GM23338 (cell line): Measurements from ENCODE around the gene ACSF2. TPM values are rescaled to one million over a fixed set of nuclear protein-coding genes. Genes with fewer than 3 reads are reported as not detected.

Experiments used
- ATAC-seq: fragments of 200-7000 bp; cut with Tn5 transposase; 3 replicates; pipeline ENCODE4 v1.9.1; 2020
- DNase-seq: peaks from one replicate; pipeline ENCODE4 v3.0.0-alpha.2; 2015; ENCODE audit warnings: low spot score
- H2AFZ ChIP-seq: fragments of 200-600 bp; sonication (generic); 2 replicates; pipeline ENCODE4 v1.8.0; 2016; ENCODE audit warnings: antibody characterized with exemption, mild to moderate bottlenecking, moderate library complexity
- H3F3A ChIP-seq: fragments of 200-600 bp; sonication (generic); replicated peaks from 2 replicates; pipeline ENCODE4 v1.8.0; 2017; ENCODE audit warnings: antibody characterized with exemption, mixed run types, low read depth
- H3K27ac ChIP-seq: fragments of 200-600 bp; sonication (generic); 2 replicates; pipeline ENCODE4 v1.6.1; 2016; ENCODE audit warnings: low read depth
- H3K27me3 ChIP-seq: fragments of 200-600 bp; sonication (generic); 2 replicates; pipeline ENCODE4 v1.8.0; 2016; ENCODE audit warnings: mild to moderate bottlenecking, mixed run types, moderate library complexity; ENCODE audit not compliant: insufficient read depth
- H3K36me3 ChIP-seq: fragments of 200-600 bp; sonication (generic); 2 replicates; pipeline ENCODE4 v1.8.0; 2016; ENCODE audit warnings: mild to moderate bottlenecking; ENCODE audit not compliant: insufficient read depth
- H3K4me1 ChIP-seq: fragments of 200-600 bp; sonication (generic); 2 replicates; pipeline ENCODE4 v1.8.0; 2016; ENCODE audit warnings: mild to moderate bottlenecking, moderate library complexity; ENCODE audit not compliant: insufficient read depth
- H3K4me2 ChIP-seq: fragments of 200-600 bp; sonication (generic); 2 replicates; pipeline ENCODE4 v1.7.1; 2017; ENCODE audit warnings: mixed run types
- H3K4me3 ChIP-seq: fragments of 200-600 bp; sonication (generic); 2 replicates; pipeline ENCODE4 v1.6.1; 2016; ENCODE audit warnings: mixed run types
- H3K79me2 ChIP-seq: fragments of 200-600 bp; sonication (generic); replicated peaks from 2 replicates; pipeline ENCODE4 v1.8.0; 2017; ENCODE audit warnings: mild to moderate bottlenecking; ENCODE audit not compliant: insufficient read depth
- H3K9me2 ChIP-seq: fragments of 200-600 bp; sonication (generic); 2 replicates; pipeline ENCODE4 v1.8.0; 2017; ENCODE audit not compliant: insufficient read depth
- H4K20me1 ChIP-seq: fragments of 200-600 bp; sonication (generic); replicated peaks from 2 replicates; pipeline ENCODE4 v1.8.0; 2017; ENCODE audit warnings: mild to moderate bottlenecking; ENCODE audit not compliant: insufficient read depth
- H3K27ac Mint-ChIP-seq: 2 replicates; pipeline ENCODE4 v1.8.0; 2020; ENCODE audit warnings: inconsistent platforms, mild to moderate bottlenecking, moderate library complexity, mixed read lengths
- H3K27me3 Mint-ChIP-seq: 3 replicates; pipeline ENCODE4 v1.8.0; 2022; ENCODE audit warnings: low read depth, mild to moderate bottlenecking, moderate library complexity, mixed read lengths, inconsistent platforms; ENCODE audit not compliant: insufficient read depth, poor library complexity
- H3K36me3 Mint-ChIP-seq: 3 replicates; pipeline ENCODE4 v1.8.0; 2021; ENCODE audit warnings: low read depth, mild to moderate bottlenecking, inconsistent platforms, moderate library complexity, mixed read lengths
- H3K4me1 Mint-ChIP-seq: 3 replicates; pipeline ENCODE4 v1.8.0; 2020; ENCODE audit warnings: mild to moderate bottlenecking, inconsistent platforms, mixed read lengths
- H3K4me3 Mint-ChIP-seq: 3 replicates; pipeline ENCODE4 v1.8.0; 2021; ENCODE audit warnings: moderate library complexity, mild to moderate bottlenecking, inconsistent platforms, mixed read lengths
- H3K9me3 Mint-ChIP-seq: 3 replicates; pipeline ENCODE4 v1.8.0; 2020; ENCODE audit warnings: moderate library complexity, mild to moderate bottlenecking, inconsistent platforms, mixed read lengths
- CREB1 ChIP-seq: fragments of 250-450 bp; sonication (Bioruptor Pico); IDR thresholded peaks from 2 replicates; pipeline ENCODE4 v1.5.0; 2020; ENCODE audit warnings: low read depth, mild to moderate bottlenecking, moderate library complexity
- EZH2 ChIP-seq: fragments of 200-600 bp; sonication (generic); IDR thresholded peaks from one replicate; pipeline ENCODE4 v1.8.0; 2017; ENCODE audit warnings: antibody characterized with exemption, mild to moderate bottlenecking, low read depth; ENCODE audit not compliant: unreplicated experiment
- EZH2phosphoT487 ChIP-seq: fragments of 200-600 bp; sonication (generic); IDR thresholded peaks from one replicate; pipeline ENCODE4 v1.8.1; 2018; ENCODE audit warnings: antibody characterized with exemption; ENCODE audit not compliant: unreplicated experiment
- JUNB ChIP-seq: IDR thresholded peaks from one replicate; pipeline ENCODE4 v1.6.1; 2016; ENCODE audit warnings: antibody characterized with exemption; ENCODE audit not compliant: unreplicated experiment
- NANOG ChIP-seq: IDR thresholded peaks from 2 replicates; pipeline ENCODE4 v1.6.1; 2016; ENCODE audit warnings: antibody characterized with exemption, borderline replicate concordance
- POLR2AphosphoS5 ChIP-seq: IDR thresholded peaks from 2 replicates; pipeline ENCODE4 v1.6.1; 2016; ENCODE audit warnings: antibody characterized with exemption, low read depth
- STAT1 ChIP-seq: IDR thresholded peaks from one replicate; pipeline ENCODE4 v1.6.1; 2016; ENCODE audit warnings: antibody characterized with exemption; ENCODE audit not compliant: unreplicated experiment
- ZNF114 ChIP-seq: fragments of 250-450 bp; sonication (Bioruptor Pico); IDR thresholded peaks from 2 replicates; pipeline ENCODE4 v1.5.0; 2020; ENCODE audit warnings: mild to moderate bottlenecking, moderate library complexity
- ZNF331 ChIP-seq: fragments of 250-450 bp; sonication (Bioruptor Pico); IDR thresholded peaks from 2 replicates; pipeline ENCODE4 v1.5.0; 2020; ENCODE audit warnings: low read depth, mild to moderate bottlenecking, moderate library complexity
- polyA plus RNA-seq: library from polyadenylated mRNA; unstranded; fragments of >200 nt; fragmentation: Nextera tagmentation; extraction: Ambion mirVana; gene quantifications from 2 replicates; pipeline ENCODE4 v1.2.1, GENCODE V29; 2016
- total RNA-seq: library from RNA; depleted of rRNA; stranded (reverse); fragments of >200 nt; shearing (Covaris generic); gene quantifications from 2 replicates; pipeline ENCODE4 v1.2.3, GENCODE V29; 2014
- TF ChIP-seq, protein P1 (sequence below): IDR thresholded peaks from one replicate; pipeline ENCODE4 v1.6.1; 2018; ENCODE audit warnings: antibody characterized with exemption; ENCODE audit not compliant: unreplicated experiment
- TF ChIP-seq, protein P2 (sequence below): fragments of 250-450 bp; sonication (Bioruptor Pico); IDR thresholded peaks from 2 replicates; pipeline ENCODE4 v1.5.0; 2020; ENCODE audit warnings: mild to moderate bottlenecking, moderate library complexity
- TF ChIP-seq, protein P3 (sequence below), 2 experiments: fragments of 200-600 bp in 1 of 2; sonication (generic) in 1 of 2; conservative IDR thresholded peaks; 2 replicates each; pipeline versions ENCODE4 v1.5.1 to v1.6.1; 2016 to 2017; ENCODE audit warnings: antibody characterized with exemption in 2 of 2, low read depth in 2 of 2, mild to moderate bottlenecking in 2 of 2, moderate library complexity in 1 of 2
- TF ChIP-seq, protein P4 (sequence below): IDR thresholded peaks from 2 replicates; pipeline ENCODE4 v1.6.1; 2016; ENCODE audit warnings: antibody characterized with exemption

The ACSF2 gene
- total and polyA plus RNA-seq, 2 experiments from 2014 or later, result 6.9 to 12.4 TPM

DNA sequence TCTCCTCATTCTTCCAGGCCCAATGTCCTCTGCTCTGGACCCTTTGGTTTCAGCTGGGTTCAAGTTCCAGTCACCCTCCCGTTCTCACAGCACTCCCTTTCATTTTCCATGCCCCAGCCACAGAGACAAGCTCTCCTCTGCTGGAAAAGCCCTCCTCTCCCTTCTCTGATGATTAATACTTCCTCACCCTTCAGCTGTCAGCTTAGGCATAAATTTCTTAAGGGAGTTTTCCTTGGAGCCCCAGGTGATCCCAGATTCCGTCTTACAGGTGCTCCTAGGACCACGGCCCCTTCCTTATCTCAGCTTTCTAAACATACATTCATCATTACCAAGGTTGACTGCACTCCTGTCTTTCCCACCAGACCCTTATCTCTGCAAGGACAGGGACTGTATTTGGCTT lies 32.3 kb downstream of the ACSF2 start:
- TF ChIP-seq EZH2phosphoT487 (no peak), CREB1 (CRISPR knock-in tag) (no peak), JUNB (no peak), ZNF114 (CRISPR knock-in tag) (no peak), STAT1 (no peak), NANOG (no peak), POLR2AphosphoS5 (no peak), ZNF331 (CRISPR knock-in tag) (no peak), EZH2 (no peak)
- TF ChIP-seq, protein P1, sequence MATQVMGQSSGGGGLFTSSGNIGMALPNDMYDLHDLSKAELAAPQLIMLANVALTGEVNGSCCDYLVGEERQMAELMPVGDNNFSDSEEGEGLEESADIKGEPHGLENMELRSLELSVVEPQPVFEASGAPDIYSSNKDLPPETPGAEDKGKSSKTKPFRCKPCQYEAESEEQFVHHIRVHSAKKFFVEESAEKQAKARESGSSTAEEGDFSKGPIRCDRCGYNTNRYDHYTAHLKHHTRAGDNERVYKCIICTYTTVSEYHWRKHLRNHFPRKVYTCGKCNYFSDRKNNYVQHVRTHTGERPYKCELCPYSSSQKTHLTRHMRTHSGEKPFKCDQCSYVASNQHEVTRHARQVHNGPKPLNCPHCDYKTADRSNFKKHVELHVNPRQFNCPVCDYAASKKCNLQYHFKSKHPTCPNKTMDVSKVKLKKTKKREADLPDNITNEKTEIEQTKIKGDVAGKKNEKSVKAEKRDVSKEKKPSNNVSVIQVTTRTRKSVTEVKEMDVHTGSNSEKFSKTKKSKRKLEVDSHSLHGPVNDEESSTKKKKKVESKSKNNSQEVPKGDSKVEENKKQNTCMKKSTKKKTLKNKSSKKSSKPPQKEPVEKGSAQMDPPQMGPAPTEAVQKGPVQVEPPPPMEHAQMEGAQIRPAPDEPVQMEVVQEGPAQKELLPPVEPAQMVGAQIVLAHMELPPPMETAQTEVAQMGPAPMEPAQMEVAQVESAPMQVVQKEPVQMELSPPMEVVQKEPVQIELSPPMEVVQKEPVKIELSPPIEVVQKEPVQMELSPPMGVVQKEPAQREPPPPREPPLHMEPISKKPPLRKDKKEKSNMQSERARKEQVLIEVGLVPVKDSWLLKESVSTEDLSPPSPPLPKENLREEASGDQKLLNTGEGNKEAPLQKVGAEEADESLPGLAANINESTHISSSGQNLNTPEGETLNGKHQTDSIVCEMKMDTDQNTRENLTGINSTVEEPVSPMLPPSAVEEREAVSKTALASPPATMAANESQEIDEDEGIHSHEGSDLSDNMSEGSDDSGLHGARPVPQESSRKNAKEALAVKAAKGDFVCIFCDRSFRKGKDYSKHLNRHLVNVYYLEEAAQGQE, result no peak
- TF ChIP-seq, protein P2, sequence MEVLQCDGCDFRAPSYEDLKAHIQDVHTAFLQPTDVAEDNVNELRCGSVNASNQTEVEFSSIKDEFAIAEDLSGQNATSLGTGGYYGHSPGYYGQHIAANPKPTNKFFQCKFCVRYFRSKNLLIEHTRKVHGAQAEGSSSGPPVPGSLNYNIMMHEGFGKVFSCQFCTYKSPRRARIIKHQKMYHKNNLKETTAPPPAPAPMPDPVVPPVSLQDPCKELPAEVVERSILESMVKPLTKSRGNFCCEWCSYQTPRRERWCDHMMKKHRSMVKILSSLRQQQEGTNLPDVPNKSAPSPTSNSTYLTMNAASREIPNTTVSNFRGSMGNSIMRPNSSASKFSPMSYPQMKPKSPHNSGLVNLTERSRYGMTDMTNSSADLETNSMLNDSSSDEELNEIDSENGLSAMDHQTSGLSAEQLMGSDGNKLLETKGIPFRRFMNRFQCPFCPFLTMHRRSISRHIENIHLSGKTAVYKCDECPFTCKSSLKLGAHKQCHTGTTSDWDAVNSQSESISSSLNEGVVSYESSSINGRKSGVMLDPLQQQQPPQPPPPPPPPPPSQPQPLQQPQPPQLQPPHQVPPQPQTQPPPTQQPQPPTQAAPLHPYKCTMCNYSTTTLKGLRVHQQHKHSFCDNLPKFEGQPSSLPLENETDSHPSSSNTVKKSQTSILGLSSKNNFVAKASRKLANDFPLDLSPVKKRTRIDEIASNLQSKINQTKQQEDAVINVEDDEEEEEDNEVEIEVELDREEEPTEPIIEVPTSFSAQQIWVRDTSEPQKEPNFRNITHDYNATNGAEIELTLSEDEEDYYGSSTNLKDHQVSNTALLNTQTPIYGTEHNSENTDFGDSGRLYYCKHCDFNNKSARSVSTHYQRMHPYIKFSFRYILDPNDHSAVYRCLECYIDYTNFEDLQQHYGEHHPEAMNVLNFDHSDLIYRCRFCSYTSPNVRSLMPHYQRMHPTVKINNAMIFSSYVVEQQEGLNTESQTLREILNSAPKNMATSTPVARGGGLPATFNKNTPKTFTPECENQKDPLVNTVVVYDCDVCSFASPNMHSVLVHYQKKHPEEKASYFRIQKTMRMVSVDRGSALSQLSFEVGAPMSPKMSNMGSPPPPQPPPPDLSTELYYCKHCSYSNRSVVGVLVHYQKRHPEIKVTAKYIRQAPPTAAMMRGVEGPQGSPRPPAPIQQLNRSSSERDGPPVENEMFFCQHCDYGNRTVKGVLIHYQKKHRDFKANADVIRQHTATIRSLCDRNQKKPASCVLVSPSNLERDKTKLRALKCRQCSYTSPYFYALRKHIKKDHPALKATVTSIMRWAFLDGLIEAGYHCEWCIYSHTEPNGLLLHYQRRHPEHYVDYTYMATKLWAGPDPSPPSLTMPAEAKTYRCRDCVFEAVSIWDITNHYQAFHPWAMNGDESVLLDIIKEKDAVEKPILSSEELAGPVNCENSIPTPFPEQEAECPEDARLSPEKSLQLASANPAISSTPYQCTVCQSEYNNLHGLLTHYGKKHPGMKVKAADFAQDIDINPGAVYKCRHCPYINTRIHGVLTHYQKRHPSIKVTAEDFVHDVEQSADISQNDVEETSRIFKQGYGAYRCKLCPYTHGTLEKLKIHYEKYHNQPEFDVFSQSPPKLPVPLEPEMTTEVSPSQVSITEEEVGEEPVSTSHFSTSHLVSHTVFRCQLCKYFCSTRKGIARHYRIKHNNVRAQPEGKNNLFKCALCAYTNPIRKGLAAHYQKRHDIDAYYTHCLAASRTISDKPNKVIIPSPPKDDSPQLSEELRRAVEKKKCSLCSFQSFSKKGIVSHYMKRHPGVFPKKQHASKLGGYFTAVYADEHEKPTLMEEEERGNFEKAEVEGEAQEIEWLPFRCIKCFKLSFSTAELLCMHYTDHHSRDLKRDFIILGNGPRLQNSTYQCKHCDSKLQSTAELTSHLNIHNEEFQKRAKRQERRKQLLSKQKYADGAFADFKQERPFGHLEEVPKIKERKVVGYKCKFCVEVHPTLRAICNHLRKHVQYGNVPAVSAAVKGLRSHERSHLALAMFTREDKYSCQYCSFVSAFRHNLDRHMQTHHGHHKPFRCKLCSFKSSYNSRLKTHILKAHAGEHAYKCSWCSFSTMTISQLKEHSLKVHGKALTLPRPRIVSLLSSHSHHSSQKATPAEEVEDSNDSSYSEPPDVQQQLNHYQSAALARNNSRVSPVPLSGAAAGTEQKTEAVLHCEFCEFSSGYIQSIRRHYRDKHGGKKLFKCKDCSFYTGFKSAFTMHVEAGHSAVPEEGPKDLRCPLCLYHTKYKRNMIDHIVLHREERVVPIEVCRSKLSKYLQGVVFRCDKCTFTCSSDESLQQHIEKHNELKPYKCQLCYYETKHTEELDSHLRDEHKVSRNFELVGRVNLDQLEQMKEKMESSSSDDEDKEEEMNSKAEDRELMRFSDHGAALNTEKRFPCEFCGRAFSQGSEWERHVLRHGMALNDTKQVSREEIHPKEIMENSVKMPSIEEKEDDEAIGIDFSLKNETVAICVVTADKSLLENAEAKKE (CRISPR knock-in tag), result no peak
- TF ChIP-seq, protein P3, sequence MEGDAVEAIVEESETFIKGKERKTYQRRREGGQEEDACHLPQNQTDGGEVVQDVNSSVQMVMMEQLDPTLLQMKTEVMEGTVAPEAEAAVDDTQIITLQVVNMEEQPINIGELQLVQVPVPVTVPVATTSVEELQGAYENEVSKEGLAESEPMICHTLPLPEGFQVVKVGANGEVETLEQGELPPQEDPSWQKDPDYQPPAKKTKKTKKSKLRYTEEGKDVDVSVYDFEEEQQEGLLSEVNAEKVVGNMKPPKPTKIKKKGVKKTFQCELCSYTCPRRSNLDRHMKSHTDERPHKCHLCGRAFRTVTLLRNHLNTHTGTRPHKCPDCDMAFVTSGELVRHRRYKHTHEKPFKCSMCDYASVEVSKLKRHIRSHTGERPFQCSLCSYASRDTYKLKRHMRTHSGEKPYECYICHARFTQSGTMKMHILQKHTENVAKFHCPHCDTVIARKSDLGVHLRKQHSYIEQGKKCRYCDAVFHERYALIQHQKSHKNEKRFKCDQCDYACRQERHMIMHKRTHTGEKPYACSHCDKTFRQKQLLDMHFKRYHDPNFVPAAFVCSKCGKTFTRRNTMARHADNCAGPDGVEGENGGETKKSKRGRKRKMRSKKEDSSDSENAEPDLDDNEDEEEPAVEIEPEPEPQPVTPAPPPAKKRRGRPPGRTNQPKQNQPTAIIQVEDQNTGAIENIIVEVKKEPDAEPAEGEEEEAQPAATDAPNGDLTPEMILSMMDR (conservative IDR thresholded peaks at IDR 0.05; ENCODE audit: low read depth in 2 of 2), result no peak
- TF ChIP-seq, protein P4, sequence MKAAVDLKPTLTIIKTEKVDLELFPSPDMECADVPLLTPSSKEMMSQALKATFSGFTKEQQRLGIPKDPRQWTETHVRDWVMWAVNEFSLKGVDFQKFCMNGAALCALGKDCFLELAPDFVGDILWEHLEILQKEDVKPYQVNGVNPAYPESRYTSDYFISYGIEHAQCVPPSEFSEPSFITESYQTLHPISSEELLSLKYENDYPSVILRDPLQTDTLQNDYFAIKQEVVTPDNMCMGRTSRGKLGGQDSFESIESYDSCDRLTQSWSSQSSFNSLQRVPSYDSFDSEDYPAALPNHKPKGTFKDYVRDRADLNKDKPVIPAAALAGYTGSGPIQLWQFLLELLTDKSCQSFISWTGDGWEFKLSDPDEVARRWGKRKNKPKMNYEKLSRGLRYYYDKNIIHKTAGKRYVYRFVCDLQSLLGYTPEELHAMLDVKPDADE, result no peak
- no peaks in the 10 kb centered on the region for H3K27me3 ChIP-seq
- DNase-seq (no peak), ATAC-seq (no peak)
- H3K36me3 Mint-ChIP-seq, result no peaks in the 10 kb centered on the region
- no peak overlapping the region for H3K4me2 ChIP-seq
- H3K9me3 Mint-ChIP-seq, result no peaks in the 10 kb centered on the region
- no peaks in the 10 kb centered on the region for H3K9me2 ChIP-seq
- H3K36me3 ChIP-seq, result no peaks in the 10 kb centered on the region
- no peaks in the 10 kb centered on the region for H3K79me2 ChIP-seq
- no peaks in the 10 kb centered on the region for H3F3A ChIP-seq
- no peak overlapping the region for H3K4me3 Mint-ChIP-seq
- H2AFZ ChIP-seq, result no peak overlapping the region
- no peaks in the 10 kb centered on the region for H3K27me3 Mint-ChIP-seq
- H3K4me3 ChIP-seq, result no peak overlapping the region
- no peaks in the 10 kb centered on the region for H3K4me1 Mint-ChIP-seq
- H3K4me1 ChIP-seq, result no peaks in the 10 kb centered on the region
- no peaks in the 10 kb centered on the region for H4K20me1 ChIP-seq
- H3K27ac Mint-ChIP-seq, result no peak overlapping the region
- no peak overlapping the region for H3K27ac ChIP-seq
